COR-L47 (cell line): ENCODE results near the gene SPOCD1.
A peak's percentile ranks its signal among the peaks of the same experiment; 100 is the strongest.

Experiments used
- DNase-seq: peaks from one replicate; lab custom pipeline; 2025; lab: John Stamatoyannopoulos, UW

Gene SPOCD1

DNA sequence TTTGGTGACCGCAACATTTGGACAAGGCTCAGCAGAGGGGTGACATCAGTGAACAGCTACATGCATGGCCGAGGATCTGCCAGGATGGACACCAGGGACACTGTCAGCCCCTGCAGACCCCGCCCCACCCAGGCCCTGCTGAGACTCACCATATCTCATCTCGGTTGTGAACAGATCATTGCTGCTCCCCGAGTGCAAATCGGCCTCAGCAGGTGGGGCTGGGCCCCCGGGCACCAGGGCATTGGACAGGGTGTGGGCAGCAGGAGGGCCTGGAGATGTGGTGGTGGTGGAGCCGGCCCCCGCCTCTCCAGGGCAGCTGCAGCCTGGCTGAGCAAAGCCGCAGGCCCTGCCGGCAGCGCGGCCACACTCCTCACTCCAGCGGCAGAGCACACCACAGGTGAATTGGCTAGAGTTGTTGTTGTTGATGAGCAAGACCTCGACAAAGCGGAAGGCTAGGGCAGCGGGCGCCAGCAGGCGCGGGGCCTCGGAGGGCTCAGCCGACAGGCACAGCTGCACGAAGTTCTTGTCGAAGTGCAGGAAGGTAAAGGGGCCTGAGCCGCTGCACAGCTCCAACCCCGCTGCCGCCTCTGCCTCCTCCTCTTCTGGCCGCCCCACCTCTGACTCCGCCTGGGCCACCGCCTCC is 59.9 kb downstream of the SPOCD1 start:
- DNase-seq, result no peak

DNA sequence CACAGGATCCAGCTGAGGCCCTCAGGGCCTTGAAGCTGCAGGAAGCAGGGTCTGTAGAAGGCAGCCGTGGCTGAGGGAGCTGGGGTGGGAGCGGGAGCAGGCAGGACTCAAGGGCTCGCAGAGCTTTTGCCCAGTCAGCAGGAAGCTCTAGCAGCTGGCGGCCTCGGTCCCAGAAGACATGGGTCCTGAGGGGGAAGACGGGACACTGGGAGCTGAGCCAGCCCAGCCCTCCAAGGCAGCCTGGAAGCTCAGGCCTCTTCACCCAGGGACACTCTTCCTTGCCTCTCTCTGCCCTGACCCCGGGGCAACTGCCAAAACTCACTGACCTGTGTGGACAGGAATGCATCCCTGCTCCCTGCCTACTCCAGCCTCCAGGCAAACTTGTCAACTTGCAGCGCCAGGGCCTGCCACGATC is 60.6 kb downstream of the SPOCD1 start:
- DNase-seq, result no peak

DNA sequence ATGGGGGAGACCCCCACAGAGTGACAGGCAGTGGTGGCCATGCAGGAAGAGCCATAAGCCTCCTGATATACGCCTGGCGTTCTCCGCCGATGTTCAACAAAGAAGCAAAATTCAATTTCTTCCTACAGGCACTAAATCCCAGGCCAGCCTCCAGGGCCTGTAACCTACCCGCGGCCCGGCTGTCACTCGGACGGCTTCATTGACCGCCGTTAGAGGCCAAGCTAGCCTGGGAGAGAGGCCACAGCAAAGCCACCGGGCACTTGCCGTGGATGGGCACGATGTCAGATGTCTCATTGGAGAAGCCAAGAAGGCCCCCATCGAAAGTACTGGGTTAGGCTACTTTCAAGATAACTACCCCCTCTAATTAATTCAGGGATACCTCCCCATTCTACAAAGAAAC is 61.4 kb downstream of the SPOCD1 start:
- no peak for DNase-seq

DNA sequence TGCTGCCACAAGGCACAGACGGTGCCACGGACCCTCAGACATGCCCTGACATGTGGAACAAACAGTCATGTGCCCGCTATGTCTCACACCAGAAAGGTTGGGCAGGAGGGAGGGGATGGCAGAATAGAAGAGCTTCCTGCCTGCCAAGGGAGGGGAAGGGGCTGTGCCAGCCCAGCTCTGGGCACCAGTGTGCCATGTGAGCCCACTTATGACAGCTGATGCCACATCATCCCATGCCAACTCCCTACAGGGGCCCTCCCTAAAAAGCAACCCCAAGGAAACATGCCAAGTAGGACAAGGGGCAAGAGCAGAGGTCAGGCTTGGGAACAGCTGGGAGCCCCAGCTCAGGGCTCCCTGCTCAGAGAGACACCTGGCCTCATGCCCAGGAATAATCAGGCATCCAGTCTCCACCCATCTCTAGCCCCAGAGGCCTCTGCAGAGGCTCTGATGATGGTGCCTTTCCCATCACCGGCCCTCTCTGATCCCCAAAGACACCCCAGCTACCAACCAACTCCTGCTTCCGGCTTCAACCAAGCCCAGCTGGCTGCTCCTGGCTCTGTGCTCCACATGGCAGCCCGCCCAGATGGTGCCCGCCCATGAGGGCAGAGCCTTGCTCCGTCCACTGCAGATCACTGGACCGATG is 62.0 kb downstream of the SPOCD1 start:
- peak; percentile 95 for DNase-seq

DNA sequence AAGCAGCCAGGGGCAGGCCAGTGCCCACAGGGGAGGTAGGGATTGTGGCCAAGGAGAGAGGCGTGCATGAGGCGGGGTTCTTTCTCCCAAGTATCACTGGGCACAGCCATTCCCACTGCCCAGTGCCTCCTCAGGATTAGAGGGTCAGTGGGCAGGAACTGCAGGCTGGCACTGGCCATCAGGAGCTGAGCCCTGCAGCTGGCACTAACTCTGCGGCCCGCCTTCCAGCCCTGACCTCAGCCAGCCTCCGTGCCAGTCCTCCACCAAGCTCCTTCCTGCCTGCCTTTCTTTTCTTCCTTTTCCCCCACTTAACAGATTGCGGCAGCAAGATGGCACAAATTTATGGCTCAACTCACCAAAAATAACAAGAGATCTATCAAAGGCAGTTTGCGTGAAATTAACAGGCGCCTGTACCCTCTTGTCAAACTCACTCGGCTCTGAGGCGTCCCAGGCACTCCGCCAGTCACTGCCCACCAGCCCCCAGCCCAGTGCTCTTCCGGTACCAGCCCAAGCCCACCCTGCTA is 62.8 kb downstream of the SPOCD1 start:
- DNase-seq, result no peak

DNA sequence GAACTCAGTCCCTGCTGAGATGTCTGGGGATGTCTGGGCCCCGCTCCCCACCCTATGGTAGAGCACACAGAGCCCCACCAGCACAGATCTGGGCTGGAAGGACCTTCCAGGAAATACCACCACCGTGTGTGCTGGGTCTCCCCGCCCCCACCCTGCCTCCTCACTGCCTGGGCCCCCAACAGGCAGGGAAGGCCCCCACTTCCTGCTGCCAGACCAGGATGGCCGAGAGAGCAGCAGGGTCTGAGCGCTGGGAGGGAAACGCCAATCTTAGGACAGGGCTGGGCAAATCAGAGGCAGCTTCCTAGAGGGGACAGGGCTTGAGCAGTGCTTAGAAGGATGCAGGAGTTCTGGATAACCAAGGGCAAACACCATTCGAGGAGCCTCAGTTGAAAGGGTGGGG is 63.6 kb downstream of the SPOCD1 start:
- DNase-seq, result no peak

DNA sequence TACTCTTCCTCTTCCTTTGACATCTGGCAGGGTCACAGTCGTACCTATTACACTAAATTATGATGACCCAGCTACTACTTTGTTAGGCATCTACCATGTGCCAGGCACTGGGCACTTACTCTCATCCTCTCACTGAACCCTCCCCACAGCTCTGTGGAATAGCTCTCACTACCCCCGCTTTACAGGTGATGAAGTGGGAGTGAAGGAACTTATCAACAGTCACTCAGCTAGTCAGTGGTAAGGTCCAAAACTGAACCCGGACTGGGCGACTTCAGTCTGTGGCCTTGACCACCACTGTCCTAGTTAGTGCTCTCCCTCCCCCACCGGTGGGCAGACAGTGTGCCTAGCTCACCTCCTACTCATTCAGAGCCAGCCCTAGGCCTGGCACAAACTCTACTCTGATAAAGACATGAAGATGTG is 64.0 kb downstream of the SPOCD1 start:
- no peak for DNase-seq

DNA sequence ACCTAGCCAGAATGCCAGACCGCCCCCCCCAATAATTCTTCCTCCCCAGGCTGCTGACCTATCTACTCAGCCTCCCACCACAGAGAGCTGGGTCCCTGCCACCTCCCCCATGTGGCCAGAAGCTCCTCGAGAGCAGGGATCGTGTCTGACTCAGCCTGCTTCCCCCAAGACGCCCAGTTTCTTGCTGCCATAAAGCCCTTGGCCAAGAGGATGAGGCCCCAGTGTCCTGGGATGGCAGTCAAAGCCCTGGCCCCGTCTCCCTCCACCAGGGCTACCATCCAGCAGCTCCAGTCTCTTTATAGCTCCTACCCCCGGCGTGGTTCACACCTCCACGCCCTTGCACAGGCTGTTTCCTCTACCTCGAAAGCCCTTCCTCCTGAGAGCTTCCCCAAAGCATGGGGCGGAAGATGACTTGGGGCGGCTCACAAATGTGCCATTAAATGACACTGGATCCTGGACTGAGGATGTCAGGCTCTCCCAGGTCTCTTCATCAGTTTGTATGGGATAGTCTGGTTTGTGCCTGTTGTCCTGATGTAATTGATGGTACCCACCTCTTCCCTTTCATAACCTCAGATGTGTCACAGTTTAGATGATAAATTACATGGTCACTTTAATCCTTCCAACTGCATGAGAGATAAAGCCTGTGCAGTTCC is 64.8 kb downstream of the SPOCD1 start:
- no peak for DNase-seq

DNA sequence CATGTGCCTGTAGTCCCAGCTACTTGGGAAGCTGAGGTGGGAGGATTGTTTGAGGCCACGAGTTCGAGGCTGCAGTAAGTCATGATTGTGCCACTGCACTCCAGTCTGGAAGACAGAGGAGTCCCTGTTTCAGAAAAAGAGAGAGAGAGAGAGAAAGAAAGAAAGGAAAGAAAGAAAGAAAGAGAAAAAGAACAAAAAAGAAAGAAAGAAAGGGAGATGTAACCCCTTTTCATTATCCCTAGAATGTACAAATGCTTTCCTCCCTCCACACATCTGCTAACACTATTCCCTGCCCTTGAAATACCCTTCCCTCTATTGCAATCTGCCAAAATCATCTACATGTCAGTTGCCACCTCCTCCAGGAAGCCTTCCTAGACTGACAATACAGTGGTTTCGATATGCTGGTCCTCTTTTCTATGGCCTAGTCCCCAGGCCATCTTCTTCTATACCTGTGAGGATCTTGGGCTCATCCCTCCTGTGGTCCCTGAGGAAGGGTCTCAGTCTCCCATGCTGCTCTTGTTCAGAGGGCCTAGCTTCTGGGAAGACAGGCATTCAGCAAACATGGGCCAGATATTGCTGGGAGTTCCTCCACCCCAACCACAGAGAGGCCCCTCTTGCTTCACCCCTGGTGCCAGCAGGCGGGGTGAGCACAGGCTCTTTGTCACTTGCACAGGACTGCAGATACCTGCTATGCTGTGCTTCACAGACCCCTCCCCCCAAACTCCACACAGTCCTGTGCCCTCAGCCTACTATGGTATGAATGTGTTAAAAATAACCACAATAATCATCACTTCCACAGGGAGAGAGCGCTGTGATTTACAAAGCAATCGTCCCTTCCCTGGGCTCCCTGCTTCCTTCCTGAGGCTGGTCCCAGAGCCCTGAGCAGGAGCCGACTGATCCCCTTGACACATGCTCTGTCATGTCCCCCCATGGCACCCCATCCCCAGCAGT is 65.8 kb downstream of the SPOCD1 start:
- no peak for DNase-seq

DNA sequence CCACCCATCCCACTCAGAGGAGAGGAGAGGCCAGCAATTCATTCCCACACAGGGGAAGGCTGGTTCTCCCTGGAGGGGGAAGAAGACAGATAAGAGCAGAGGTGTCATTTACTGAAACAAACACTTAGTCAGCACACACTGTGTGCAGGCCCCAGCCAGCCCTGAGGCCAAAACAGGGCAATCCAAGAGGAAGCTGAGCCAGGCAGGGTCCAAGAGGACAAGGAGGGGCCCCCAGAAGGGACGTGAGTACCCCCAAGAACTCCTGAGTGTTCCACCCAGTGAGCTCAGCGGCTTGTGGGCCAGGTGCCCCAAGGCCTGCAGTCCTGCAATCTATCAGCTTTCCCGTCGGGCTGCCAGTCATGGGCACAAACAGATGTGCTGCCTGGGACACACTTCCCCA is 67.5 kb downstream of the SPOCD1 start:
- DNase-seq, result no peak

DNA sequence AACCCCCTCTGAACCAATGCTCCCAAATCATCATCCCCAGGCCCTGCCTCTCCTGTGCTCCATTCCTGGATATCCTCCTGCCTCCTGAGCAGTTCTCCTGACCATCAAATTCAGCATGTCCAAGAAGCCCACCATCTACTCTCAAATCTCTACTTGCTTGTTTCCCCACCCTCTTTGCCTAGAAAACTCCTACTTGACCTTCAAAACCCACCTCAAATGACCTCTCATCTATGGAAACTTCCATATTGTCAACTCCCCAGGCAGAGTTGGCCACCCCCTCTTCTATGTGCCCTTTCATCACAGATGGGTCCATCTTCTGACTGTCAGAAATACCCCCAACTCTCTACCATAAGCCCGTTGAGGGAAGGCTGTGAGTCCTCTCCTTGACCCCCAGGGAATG is 68.5 kb downstream of the SPOCD1 start:
- DNase-seq, result no peak

DNA sequence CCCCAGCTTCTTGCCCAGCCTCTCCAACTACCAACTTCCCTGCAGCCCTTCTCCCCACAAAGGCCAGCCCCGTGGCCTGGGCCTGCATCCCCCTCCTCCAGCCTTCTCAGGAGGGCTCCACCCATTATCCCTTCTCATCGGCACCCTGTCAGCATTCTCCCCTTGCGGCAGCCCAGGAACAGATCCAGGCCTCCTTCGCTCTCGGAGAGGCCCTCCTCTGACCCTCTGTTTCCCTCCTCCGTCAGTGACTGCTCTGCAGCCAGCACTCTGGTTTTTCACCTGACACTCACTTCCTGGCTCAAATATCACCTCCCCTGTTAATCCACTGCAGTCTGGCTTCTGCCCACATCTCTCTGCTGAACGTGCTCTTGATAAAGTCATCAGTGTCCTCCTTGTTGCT is 69.1 kb downstream of the SPOCD1 start:
- no peak for DNase-seq

DNA sequence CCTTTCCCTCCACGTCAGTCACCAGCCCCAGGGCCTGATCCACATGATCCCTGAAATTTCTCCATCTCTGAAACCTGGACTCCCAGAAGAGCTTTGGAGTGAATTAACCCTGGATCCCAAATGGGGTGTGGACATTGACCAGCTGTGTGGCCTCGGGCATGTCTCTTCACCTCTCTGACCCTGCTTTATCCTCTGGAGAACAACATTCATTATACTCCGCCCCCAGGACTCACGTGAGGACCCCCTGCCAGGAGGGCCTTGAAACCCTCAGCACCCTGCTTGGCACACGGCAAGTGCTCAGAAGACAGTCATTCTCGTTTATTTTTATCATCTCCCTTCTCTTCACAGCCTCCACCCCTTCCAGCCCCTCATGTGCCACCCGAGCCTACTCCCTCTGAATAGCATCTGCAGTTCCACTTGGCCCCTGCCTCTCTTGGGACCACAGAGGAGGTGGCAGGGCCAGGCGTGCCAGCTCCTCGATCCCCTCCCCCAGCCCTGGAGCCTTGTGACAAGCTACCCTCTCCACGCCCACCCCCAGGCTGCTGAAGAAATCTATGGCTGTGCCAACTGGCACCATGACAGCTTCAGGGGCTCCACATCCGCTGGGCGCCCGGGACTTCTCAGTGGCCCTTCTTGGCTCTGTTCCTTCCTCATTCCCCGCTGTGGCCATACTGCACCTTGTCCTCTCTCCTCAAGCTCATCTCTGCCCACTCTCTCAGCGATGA is 69.7 kb downstream of the SPOCD1 start:
- peak; percentile 56 for DNase-seq

DNA sequence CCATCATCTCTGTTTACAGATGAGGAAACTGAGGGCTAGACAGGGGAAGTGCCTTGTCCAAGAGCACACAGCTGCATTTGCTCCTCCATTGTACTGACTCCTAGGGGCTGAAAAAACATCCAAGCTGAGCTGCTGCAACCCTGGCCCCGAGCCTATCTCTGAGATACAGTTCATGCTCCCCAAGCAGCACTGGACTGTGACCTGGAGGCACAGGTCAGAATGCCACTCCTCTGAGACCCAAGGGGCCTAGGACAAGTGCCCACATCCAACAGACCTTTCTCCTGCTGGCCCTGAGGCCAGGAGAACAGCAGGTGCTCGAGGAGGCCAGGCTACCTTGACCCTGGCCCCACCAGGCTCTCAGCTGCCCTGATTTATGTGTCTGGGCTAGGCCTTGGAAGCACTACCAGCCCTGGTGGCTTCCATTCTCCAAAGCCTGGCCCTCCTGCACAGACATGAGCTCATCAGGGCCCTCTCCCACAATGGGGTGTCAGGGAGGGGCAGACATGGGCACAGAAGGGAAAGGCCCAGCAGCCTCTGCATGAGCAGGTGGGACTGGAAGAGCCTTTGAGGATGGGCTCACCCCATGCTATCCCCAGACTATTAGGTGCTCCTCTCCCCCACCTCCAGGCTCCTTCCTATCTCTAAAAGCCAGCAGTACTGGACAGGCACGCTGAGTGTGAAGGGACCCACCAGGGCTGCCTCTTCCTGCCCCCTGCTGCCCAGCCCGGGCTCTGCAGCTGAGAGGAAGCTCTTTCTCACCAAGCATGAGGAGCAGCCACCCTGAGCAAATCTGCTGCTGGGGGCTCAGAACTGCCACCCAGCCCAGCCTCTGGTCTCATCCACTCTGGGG is 70.5 kb downstream of the SPOCD1 start:
- peak; percentile 56 for DNase-seq

DNA sequence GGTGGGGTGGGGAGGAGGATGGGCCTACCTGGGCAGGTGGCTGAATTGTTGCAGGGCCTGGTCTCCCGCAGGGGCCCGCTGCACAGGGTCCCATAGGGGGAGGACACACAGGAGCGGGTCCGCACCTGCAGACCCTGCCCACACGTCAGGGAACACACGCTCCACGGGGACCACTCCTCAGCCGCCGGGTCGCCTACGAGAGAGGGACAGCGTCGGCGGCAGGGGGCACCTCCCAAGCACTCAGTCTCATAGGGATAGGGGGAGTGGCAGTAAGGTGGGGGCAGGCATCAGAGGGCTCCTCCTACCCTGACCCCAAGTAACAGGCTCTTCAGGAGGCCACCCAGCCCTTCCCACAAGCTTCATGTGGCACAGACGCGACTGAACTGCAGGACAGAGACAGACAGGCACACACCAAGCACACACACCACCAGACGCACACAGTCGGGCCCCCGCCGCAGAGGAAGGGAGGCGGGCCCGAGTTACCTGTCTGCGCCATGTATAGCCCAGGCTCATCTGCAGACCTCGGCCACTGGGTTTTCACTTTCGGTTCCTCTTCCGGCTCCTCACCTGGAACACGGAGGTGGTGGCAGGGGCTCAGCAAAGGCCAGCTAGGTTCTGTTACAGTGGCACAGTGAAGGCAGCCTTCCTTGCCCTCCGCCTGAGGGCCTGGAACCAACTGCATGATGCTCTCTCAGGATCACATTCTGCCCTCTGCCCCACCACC is 71.5 kb downstream of the SPOCD1 start:
- no peak for DNase-seq

DNA sequence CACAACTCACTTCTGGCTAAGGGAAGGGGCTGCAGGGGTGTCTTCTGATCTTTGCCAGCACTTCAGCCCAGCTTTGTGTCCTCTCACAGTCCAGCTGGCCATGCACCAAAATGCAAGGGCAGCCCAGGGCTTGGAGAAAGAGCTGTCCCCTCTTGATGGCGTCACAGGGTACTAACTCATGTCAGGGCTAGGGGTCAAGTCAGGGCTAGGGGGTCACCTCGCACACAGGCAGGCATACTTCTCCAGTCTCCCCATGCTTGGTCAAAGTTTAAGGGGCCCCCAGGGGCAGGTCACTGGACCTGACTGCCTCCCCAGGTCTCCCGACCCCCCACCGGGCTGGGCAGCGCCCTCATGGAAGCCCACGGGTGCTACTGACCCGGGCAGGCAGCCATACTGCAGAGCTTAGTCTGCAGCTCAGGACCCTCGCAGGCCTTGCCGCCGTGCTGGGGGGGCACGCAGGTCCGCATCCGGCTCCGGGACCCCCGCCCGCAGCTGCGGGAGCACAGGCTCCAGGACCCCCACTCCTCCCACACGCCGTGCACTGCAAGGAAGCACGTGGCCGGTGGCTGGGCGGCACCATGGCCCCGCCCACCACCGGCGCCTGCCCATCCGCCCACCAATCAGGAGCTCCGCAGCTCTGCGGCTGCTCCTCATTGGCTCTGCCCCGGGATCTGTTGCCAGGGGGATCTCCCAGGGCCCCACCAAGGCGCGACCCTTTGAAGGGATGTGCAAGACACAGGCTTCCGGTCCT is 73.2 kb downstream of the SPOCD1 start:
- DNase-seq, result no peak
